HL-60 (cell line): ENCODE data around the gene CSNK1G3.

Experiments used
- CTCF ChIP-seq: IDR thresholded peaks from one replicate; pipeline ENCODE4 v1.5.1; 2011; ENCODE audit warnings: low read length, control low read depth, inconsistent platforms; ENCODE audit not compliant: insufficient read depth
- POLR2AphosphoS5 ChIP-seq: IDR thresholded peaks from 2 replicates; pipeline ENCODE4 v1.6.1; 2012; ENCODE audit warnings: low read depth

DNA sequence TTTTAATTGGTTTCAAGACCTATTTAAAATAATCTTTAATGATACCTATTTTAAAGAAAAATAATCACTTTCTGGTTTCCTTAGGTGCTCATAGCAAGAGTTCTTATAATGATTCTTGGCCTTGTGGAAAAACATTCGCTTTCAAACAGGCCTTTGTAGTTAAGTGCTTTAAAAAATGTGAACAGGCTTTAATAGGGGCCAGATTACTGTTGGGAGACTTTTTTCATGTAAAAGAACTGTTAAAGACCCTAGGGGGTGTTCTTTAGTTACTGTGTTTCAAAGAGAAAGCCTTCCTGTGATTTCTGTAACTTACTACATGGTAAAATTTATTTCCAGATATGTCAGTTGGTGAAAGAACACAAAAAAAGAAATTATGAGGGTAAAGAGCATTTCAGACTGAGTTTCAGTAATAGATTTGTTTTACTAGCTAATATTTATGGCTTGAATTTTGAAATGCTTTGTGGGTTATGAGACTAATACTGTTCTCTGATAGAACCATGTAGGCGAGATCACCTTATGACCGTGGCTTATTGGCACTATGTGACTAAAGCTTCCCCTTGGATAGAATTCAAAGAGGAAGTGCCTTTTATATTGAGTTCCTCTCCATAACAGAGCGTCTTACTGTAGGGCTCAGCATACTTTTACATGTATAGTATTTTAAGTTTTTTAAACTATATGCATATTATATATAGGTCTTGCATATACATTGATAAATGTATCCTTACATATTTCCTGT is 70.7 kb downstream of the CSNK1G3 start:
- no peak for TF ChIP-seq CTCF
- no peak for TF ChIP-seq POLR2AphosphoS5
